ENCODE measurements around the gene LMNTD1.

Gene LMNTD1

DNA sequence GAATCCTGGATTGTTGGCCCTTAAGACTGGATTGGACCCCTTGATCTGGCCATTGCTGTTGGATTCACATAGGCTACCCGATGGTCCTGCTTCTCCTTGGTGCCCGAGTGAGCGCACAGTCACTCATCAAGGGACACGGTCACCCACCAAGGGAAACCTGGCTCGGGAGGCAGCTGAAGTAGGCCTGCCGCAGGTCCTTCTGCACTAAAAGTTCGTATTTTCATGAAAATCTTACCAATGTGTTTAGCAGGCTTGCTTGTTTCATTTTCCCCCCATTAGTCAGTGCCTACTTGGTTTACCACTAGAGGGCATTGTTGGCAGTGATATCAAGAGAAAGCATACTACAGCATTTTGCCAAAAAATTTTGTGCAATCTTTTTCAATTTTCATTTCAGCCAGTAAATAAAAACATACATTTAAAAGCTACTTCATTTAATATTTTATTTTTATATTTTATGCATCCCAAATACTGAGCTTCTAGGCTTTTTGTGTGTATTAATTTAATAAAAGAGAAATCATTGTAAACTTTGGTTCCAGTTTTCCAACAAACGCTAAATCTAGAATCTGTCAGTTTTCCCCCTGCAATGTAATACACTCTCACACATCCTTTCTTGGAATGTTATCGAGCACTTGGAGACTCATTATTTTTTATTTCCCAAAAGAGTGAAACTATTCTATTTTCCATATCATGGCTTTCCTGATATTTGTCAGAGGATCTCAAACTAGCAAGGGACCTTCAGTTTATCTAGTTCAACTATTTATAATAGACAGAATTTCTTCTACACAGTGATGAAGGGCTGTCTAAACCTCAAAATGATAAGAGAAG is 116.7 kb downstream of the LMNTD1 start:
- H3K4me2 ChIP-seq (ENCODE audit: low read length) = peak overlapping the region; percentile 2
- no peak overlapping the region for H3K27ac ChIP-seq
- H3K79me2 ChIP-seq = no peaks in the 10 kb centered on the region
- H3K4me1 ChIP-seq = no peaks in the 10 kb centered on the region
- H3K4me3 ChIP-seq (ENCODE audit: low read depth, low read length) = no peak overlapping the region
- H3K27me3 ChIP-seq (ENCODE audit: control insufficient read depth, insufficient read depth, low read length) = no peaks in the 10 kb centered on the region
- TF ChIP-seq CTCF (IDR thresholded peaks at IDR 0.05) = peak; percentile 65
- H3K9me3 ChIP-seq (ENCODE audit: control insufficient read depth, low read length) = no peaks in the 10 kb centered on the region
- no peak overlapping the region for H3K9ac ChIP-seq
- H3K36me3 ChIP-seq (ENCODE audit: control insufficient read depth, insufficient read depth, low read length) = no peaks in the 10 kb centered on the region
- H2AFZ ChIP-seq = peak overlapping the region; percentile 68

- no peak overlapping the region for H3K27ac ChIP-seq
- no peaks in the 10 kb centered on the region for H3K27me3 ChIP-seq (ENCODE audit: control insufficient read depth, insufficient read depth, low read length)
- H3K9me3 ChIP-seq (ENCODE audit: control insufficient read depth, low read length) = no peaks in the 10 kb centered on the region
- H3K4me1 ChIP-seq = no peaks in the 10 kb centered on the region
- H3K79me2 ChIP-seq = no peaks in the 10 kb centered on the region
- H3K4me2 ChIP-seq (ENCODE audit: low read length) = no peak overlapping the region
- no peak for TF ChIP-seq CTCF (IDR thresholded peaks at IDR 0.05)
- H3K36me3 ChIP-seq (ENCODE audit: control insufficient read depth, insufficient read depth, low read length) = no peaks in the 10 kb centered on the region
- no peak overlapping the region for H3K4me3 ChIP-seq (ENCODE audit: low read depth, low read length)
- H3K9ac ChIP-seq = no peak overlapping the region
- H2AFZ ChIP-seq = peak overlapping the region; percentile 68
These were observed 117.7 kb downstream of the LMNTD1 start for GRCh38 chr12:25435431-25435830.

- Histone ChIP-seq H3K4me2 (ENCODE audit: low read length) (no peak overlapping the region), H3K36me3 (ENCODE audit: control insufficient read depth, insufficient read depth, low read length) (no peaks in the 10 kb centered on the region), H3K9ac (no peak overlapping the region), H3K9me3 (ENCODE audit: control insufficient read depth, low read length) (no peaks in the 10 kb centered on the region), H2AFZ (no peak overlapping the region), H3K27ac (no peak overlapping the region), H3K79me2 (no peaks in the 10 kb centered on the region), H3K4me3 (ENCODE audit: low read depth, low read length) (no peak overlapping the region), H3K27me3 (ENCODE audit: control insufficient read depth, insufficient read depth, low read length) (no peaks in the 10 kb centered on the region), H3K4me1 (no peaks in the 10 kb centered on the region)
- TF ChIP-seq CTCF (IDR thresholded peaks at IDR 0.05) = no peak
These were observed 118.6 kb downstream of the LMNTD1 start for GRCh38 chr12:25434515-25434914.

GRCh38 chr12:25433581-25434325 is 119.3 kb downstream of the LMNTD1 start:
- H3K27ac ChIP-seq = no peak overlapping the region
- no peak overlapping the region for H3K9ac ChIP-seq
- H2AFZ ChIP-seq = no peak overlapping the region
- H3K79me2 ChIP-seq = no peaks in the 10 kb centered on the region
- H3K4me2 ChIP-seq (ENCODE audit: low read length) = no peak overlapping the region
- no peaks in the 10 kb centered on the region for H3K9me3 ChIP-seq (ENCODE audit: control insufficient read depth, low read length)
- TF ChIP-seq CTCF (IDR thresholded peaks at IDR 0.05) = no peak
- H3K27me3 ChIP-seq (ENCODE audit: control insufficient read depth, insufficient read depth, low read length) = no peaks in the 10 kb centered on the region
- no peaks in the 10 kb centered on the region for H3K4me1 ChIP-seq
- no peak overlapping the region for H3K4me3 ChIP-seq (ENCODE audit: low read depth, low read length)
- H3K36me3 ChIP-seq (ENCODE audit: control insufficient read depth, insufficient read depth, low read length) = no peaks in the 10 kb centered on the region
